GM19397 (cell line): Measurements from ENCODE around the gene KRT1.
"Not testable (repeated sequence)": the region's sequence is repeated elsewhere in the genome, so short reads cannot be mapped to it uniquely, and the experiment has no call there.

Experiments
- ATAC-seq: cut with Tn5 transposase; IDR thresholded peaks from one replicate; pipeline ENCODE4 v1.9.1; 2021; ENCODE audit warnings: mild to moderate bottlenecking, moderate library complexity; ENCODE audit not compliant: unreplicated experiment

The KRT1 gene

DNA sequence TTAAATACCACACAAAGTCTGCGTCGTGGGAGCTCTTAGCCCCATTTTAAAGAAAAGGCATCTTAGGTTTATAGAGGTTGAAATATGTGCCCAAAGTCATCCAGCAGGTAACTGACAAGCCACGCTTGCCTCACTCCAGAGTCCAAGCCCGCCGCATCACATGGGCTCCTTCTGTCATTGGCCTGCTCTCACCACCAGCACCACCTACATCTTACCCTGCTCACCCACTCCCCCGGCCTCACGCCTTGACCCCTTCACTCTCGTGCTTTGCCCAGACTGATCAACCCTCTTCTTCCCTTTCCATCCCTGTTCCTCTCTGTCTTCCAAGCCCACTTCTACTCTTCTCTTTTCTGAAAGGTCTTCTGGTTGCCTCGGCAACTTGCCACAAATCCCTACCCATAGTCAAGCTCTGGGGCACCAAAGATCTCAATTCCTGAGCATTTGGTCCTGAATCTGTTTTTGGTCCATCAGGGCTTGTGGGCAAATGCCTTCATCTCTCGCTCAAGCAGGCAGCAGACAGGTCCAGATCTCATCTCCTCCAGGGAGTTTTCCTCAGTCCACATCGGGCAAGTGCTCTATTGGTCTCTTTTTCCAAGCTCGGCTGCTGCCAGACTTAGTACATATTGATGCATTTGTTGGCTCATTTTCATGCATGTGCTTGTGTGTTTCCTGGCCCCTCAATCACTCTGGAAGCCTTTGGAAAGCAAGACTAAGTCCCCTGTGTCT lies 3.5 kb upstream of the KRT1 start:
- ATAC-seq: no peak

DNA sequence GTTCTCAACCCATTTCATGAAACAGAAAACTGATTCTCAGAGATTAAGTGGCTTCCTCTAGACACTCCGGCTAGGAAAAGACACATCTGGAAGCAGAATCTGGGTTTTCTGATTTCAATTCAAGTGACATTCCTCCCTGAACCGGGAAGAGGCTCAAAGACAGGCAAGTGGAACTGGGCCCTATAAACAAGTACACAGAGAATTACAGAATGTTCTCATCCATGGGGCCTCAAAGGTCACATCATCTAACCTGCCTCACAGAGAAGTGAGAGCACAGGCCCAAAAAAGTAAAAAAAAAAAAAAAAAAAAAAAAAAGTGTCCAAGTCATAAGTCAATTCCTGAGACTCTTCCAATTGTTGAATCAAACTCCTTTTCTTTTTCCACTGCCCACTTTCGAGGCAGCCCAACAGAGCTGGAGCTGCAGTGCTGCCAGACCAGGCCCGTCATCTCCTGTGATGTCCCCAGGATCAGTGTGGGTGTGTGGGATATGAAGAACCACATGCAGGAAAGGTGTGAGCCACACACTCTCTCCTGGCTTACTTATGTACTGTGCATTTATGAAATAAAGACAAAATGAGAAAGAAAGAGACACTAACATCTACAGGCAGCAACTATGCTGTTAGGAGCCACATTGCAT lies 2.8 kb upstream of the KRT1 start:
- ATAC-seq: no peak

DNA sequence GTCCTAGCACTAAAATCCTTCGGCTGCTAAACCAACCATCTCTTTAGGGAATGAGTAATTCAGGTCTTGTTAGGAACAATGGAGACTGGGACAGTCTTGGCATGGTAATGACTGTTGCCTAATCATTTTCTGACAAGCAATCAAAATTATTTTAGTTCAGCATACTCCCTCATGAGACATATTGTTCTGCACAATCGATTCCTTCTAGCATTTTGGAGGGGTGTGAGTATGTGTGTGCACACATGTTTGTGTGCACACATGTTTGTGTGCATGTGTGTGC lies 2.1 kb upstream of the KRT1 start:
- ATAC-seq: no peak

DNA sequence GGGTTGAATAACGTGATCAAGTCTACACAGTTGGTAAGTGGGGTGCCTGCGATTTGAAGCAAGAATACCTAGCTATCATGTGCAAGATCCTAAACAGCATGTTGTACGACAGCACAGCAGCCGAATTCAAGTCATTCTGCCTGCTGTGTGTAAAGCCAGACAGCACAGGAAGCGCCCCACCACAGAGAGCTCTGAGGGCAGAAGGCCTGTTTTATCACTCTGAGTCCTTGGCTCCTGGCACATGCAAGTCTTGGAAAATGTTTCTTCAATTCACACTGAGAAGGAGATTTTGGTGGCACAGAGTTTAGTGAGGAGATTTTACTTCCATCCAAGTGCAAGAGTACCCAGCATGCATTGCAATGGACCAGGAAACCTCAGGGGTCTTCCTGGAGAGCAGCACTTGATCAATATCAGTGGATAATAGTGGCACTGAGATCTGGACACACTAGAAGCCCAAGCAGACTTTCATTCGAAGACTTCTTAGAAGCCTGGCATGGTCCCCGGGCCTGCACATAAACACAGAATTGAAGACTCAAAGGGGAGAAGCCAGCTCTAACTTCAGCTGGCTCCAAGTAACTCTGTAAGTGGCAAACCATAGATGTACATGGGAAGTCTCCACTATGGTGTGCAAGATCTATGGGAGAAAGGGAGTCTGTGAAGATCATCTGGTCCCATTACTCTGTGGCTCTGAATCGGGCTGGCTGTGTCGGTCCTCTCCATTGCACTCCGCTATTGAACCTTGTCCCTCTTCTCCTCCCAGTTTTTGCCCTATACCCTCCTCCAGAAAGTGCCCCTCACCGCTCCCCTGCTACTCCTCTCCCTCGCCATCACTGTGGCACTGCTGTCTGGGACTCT lies 1.5 kb upstream of the KRT1 start:
- ATAC-seq: no peak

DNA sequence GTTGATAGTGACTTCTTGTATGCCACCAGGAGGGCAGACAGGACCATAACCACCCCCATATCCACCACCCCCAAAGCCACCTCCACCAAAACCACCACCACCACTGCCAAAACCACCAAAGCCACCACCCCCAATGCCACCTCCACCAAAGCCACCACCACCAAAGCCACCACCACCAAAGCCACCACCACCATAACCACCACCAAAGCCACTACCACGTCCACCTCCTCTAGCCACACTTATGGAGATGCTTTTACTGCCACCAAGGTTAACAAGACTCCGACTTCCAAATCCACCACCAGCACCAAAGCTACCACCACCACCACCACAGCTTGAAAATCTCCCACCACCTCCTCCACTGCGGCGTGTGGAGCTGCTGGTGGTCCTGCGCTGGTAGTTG lies 332 bp downstream of the KRT1 start:
- ATAC-seq: no peak

DNA sequence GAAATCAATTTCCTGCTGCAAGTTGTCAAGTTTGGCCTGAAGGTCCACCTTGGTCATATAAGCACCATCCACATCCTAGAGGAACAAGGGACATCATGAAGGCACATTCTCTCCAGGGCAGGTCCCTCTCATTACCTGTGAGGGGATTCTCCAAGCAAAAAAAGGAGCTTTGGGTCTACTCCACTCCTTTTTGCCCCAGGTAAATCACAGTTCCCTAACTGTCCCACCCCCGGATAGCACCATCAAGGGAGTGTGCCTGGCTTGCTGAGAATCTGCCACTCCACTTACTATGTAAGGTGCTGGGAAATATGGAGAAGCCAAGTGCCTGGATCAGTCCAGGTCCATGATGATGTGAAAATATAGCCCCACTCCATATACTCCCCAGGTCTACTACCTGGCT lies 2.5 kb downstream of the KRT1 start:
- ATAC-seq: no peak

DNA sequence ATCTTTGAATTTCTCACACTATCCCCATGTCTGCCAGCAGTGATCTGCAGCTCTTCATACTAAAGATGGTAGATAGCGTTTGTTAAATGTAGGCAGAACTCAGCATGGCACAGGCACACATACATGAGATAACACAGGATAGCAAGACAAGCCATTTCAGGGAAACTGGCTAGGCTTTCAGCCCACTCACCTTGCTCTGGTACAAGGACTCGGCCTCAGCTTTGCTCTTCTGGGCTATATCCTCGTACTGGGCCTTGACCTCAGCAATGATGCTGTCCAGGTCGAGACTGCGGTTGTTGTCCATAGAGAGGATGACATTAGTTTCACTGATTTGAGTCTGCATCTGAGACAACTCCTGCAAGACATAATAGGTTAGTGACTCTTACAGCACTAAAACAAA lies 3.1 kb downstream of the KRT1 start:
- no peak for ATAC-seq

DNA sequence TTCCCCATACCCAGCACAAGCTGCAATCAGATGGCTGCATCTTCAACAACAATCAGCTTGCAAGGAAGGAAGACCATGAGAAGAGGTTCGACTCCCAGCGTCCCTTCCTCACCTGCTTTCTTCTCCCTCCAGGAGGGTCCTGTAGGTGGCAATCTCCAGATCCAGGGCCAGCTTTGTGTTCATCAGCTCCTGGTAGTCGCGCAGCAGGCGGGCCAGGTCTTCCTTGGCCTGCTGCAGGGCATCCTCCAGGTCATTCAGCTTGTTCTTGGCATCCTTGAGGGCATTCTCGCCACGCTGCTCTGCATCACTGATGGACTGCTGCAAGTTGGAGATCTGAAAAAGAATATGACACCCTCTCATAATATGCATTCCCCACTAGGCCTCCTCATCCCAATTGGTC lies 4.0 kb downstream of the KRT1 start:
- no peak for ATAC-seq

DNA sequence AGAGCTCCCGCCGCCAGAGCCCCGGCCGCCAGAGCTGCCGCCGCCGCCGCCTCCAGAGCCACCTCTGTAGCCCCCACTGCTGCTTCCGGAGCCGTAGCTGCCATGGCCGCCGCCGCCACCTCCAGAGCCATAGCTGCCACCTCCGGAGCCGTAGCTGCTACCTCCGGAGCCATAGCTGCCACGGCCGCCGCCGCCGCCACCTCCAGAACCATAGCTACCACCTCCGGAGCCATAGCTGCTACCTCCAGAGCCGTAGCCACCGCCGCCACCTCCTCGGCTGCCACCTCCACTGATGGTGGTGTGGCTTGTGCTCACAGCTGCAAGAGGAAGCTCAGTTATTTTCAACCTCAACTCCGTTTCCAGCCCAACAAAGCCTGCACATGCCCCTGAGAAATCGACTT lies 4.9 kb downstream of the KRT1 start:
- no peak for ATAC-seq

DNA sequence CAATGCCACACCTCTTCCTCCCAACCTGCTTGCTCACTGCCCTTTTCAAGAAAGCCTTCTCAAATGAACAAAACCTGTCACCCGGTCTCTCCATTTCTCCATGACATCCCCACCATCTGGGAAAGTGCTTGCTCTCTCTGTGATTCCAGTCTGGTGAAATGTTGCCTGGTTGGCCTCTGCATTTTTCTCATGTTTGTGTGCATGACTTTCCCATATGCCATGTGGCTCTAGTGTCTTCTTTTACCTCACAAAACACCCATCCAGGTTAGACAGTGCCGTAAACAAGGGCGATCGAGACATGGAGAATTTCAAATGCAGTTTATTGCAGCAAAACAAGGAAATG lies 5.8 kb downstream of the KRT1 start:
- no peak for ATAC-seq

DNA sequence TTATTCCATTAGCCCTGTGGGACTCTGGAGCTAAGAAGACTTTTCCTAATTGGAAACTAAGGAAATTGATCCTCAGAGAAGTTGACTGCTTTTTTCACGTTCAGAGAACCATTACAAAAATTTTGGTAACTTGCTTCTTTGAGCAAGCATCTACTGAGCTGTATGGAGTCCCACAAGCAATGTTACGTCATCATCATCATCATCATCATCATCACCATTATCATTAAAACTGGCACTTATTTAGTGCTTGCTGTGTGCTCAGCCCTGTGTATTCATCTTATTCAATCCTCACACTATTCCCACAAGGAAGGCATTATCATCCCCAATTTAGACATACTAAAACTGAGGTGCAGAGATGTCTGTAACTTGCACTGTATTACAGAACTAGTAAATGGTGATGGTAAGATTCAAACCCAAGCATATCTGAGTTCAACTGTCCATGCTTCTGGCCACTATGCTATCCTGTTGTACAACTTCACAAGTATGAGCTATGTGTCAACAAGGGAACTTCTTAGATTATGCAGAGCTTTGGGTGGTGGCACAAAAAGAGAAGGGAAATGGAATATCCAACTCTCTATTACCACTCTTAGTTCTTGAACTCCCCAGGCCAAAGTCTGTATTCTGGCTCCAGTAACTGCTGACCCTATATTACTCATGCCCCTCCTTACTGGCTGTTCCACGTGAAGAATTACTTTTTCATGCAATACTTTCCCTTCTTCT lies 6.3 kb downstream of the KRT1 start:
- no peak for ATAC-seq

DNA sequence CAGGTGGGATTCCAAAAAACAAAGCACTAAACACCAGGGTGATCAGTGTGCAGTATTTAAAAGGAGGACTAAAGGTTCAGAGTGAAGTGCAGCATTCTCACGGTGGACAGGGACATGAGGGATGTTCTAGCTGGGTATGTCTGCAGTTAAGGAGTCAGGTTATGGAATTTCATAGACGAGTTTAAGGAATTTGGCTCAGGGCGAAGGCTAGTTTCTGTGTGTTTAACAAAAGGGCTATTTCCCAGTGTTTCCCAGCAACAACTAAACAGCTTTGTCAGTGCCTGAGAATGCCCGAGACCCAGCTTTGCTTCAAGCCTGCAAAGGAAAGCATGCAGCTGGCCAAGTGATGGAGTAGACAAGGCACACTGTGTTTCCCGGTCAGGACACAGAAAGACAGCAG lies 7.0 kb downstream of the KRT1 start:
- no peak for ATAC-seq

DNA sequence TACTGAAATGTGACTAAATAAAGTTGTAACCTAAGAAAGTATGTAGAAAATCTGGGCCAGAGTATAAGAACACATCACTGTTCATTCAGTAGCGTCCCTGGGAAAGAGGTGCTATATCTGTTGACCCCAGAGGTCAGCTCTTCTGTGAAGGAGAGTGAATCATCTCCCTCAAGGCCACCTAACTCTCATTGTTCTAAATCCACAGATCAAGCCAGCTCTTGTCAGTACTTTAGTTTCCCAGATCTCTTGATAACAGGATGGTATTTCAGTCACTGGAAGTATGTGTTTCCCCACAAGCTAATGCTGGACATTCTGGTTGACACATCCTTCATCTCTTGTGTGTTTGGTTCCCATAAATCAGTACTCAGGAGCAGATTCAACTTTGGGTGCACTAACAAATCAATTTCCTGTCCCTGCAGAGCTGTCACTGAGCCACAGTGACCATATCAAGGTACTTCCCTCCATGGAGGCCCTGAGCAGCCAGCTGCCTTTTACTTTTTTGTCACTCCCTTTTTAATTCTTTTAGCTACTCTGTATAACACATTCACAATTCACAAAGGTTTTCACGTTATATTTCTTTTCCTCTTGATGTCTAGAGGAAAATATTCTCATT lies 7.8 kb downstream of the KRT1 start:
- no peak for ATAC-seq

DNA sequence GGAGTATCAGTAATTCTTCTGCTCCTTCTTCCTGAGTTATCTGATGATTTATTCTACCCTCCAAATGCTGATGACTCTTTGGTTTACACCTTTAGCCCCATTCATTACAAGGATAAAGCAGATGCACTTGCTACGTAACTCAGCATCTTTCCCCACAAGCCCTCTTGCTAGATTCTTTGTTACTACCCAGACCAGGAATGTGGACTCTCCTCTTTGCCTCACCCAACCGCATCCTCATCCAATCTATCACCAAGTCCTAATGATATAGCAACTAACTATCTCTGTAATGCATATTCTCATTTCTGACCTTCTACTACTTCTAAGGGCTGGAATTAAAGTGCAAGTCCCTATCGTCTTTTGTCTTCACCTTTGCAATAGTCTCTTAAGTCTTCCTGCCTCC lies 9.2 kb downstream of the KRT1 start:
- no peak for ATAC-seq

DNA sequence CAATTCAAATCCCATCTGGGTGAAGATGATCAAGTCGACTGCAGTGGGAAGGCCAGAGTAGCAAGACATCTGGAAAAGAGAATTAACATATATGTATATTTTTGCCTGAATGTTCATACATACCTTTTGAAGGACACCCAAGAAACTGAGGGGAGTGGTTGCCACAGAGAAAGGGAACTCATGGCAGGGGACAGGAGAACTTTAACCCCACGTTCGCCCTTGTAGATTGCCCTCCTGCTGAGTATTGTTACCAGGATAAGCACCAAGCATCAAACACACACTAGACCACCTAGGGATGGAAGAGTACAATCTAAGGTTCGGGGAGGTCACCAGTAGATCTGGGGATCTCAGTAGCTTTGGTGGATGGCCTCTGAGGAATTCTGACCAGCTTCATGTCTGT lies 9.7 kb downstream of the KRT1 start:
- ATAC-seq: no peak

DNA sequence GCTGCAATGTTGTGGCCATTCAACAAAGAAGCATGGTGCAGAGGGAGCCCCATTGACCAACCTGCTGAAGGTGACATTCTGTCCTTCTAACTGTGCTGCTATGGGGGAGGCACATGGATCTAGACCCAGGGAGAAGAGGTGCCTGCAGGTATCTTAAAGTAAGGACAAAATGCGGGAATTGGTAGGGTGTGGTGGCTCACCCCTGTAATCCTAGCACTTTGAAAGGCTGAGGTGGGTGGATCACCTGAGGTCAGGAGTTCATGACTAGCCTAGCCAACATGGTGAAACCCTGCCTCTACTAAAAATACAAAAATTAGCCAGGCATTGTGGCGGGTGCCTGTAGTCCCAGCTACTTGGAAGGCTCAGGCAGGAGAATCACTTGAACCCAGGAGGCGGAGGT lies 10.3 kb downstream of the KRT1 start:
- ATAC-seq: not testable (repeated sequence)

DNA sequence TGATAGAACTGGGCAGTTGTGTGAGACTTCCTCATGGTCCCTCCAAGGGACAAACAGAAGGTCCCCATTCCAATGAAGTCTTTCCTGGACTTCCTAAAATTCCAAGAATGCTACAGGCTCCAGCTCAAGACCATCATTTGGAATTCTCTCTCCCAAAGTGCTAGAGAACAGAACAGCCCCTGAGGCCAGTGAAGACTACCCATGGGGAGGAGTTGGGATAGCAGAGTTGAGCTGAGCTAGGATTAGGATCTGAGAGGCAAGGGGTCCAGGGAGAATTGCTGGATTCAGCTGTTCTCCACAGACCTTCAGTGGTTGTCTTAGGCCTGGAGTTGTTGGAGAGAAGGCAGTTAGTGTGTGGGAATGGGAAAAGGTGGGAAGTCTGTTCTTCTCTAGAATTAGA lies 10.8 kb downstream of the KRT1 start:
- no peak for ATAC-seq

DNA sequence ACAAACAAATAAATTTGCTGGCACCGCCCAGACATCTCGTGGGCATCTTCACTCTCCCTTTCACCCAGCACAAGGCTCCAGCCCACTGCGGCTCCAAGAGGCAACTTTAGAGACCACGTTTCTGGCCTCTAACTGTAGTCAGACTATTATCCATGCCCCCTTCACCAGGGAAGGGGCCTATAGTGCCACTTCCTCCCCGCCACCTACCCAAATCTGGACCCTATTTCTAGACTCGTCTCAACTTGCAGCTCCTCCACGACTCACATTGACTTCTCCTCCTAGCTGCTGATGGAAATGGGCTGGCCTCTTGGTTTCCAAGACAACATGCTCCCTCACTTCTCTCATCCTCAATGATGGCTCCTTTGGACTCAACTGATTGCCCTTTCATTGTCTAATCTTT lies 12.3 kb downstream of the KRT1 start:
- ATAC-seq: no peak

DNA sequence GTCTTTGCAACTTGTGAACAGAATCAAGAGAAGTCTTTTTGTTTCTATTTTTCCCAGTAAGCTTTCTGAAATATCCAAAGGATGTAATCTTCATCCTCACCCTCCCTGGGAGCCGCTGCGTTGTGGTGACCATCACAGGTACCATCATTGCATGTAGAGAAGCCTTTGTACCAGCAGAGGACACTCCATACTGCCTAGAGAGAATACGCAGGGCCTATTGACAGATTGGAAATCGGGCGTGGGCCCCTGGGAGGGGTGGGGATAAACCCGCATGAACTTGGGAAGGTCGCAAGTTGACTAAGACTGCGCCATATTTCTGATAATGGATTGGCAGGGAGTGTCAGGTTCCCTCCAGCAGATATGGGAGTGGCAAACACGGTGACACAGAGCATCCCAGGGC lies 12.7 kb downstream of the KRT1 start:
- ATAC-seq: no peak

DNA sequence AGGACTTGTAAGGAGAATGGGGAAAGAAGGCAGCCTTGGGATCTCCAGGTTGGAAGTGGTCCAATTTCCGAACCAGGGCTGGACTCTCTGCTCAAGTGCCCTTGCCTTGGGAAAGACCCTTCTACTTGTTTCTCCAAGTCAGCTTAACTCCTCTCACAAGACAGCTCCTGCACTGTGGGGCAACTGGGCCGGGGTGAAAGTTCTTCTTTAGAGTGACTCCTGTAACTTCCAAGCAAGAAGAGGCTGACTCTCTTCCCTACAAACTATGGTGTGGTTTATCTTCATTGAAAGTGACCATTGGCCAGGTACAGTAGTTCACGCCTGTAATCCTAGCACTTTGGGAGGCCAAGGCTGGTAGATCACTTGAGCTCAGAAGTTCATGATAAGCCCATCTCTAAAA lies 13.7 kb downstream of the KRT1 start:
- no peak for ATAC-seq

DNA sequence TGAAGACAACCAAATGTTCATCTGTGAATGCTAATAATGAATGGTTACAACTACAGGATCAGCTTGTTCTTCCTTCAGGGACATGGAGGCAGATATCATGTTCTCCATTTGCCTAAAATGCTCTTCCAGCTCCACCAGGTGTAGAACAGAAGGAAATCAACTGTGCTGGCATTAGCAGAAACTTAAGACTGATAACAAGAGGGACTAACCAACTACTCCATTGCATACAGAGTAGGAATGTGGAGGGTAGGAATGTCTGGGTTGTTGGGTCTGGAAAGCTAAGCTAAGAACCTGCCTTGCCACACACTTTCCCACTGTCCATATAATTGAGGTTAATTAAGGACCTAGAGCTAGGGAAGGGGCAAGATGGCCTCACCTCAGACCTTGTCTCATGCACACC lies 16.8 kb downstream of the KRT1 start:
- ATAC-seq: no peak

DNA sequence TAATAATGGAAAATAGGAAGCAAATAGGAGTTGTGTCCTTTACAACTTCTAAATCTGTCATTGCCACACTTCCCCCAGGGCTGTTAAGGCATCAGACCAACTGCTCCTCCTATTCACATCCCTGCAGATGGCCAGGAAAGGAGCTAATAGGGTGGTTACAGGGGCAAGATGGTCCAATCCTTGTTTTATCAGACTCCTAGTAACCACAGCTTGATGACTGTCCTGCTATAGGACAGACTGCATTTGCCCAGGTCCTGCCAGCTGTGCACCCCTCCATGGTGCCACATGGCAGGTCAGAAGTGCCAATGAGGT lies 17.3 kb downstream of the KRT1 start:
- ATAC-seq: no peak
